Measurements from ENCODE around the gene TBC1D16.

The TBC1D16 gene

DNA sequence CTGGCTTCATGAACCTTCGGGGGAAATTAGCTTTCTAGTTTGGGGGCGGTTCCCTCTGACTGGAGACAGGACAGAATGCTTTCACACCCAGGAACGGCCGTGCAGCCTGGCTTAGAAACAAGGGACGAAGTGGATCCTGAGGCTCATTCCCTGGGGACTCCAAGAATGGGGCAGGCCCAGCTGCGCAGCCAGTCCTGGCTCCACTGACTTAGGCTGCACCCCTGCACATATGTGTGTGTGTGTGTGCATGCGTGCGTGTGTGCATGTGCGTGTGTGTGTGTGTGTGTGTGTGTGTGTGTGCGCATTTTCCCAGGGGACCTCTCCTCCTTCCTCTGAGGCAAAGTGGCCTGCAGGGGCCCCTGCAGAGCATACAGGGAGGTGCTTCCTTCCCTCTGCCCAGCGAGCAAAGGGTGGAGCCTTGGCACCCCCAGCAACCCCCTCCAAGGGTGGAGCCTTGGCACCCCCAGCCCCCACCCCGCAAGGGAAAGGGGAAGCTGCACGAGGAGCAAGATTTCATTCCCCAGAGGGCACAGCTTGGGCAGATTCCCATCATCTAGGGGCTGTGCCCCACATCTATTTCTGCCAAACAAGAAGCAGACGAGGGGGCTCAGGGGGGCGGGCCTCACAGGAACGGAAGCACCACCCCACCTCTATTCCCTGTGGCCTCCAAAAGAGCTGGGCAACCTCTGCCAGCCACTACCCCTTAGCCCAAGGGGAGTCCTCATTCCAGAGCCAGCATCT lies 98.9 kb downstream of the TBC1D16 start:
- no peak for DNase-seq

- no peak for DNase-seq
These were observed 99.6 kb downstream of the TBC1D16 start for GRCh38 chr17:79936050-79936449.

GRCh38 chr17:79935197-79935885 lies 100.3 kb downstream of the TBC1D16 start:
- DNase-seq, result no peak

DNA sequence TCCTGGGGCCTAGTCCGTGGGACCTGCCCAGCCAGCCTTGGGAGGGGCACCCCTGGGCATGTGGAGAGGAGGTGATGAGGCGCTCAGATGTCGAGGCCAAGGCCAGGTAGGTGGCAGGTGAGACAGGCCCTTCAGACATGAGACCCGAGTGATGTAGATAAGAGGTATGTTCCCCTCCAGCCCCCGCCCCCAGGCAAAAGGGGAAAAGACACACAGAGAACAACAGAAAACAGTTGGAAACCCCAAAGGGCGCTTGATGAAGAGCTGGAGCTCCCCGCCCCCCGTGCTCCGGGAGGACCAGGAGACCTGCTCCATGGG lies 101.1 kb downstream of the TBC1D16 start:
- no peak for DNase-seq

DNA sequence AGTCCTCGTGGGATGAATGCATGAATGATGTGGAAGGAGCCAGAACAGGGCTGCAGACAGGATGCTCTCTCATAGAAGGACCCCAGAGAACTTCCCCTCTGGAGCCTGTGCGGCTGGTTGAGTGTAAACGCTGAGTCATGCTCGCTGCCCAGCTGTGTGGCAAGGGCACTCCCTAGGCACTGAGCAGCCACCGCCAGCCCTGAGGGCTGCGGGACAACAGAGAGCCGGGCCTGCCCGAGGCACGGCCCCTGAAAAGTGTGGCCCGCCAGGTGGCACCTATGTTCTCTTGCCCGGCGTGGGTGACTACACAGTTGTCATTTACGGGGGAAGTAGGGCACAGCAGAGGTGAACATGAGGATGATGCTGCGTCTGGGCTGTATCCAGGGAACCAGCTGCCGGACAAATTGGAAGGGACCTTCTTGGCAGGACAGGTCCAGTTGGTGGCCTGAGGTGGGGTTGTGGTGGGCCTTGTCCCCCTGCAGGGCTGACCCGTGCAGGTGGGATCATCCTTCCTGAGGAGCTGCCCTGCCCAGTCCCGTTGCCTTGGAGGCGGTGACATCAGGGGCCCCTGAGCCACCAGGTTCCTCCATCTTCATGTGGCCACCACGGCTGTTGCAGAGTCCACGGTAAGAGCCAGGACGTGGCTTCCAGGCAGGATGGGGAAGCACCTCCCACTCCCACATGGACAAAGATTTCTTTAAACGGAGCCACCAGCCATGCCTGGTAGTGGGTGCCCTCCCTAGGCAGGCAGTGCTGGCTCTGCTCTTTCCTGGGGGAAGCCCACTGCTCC lies 101.6 kb downstream of the TBC1D16 start:
- peak; percentile 52 for DNase-seq

DNA sequence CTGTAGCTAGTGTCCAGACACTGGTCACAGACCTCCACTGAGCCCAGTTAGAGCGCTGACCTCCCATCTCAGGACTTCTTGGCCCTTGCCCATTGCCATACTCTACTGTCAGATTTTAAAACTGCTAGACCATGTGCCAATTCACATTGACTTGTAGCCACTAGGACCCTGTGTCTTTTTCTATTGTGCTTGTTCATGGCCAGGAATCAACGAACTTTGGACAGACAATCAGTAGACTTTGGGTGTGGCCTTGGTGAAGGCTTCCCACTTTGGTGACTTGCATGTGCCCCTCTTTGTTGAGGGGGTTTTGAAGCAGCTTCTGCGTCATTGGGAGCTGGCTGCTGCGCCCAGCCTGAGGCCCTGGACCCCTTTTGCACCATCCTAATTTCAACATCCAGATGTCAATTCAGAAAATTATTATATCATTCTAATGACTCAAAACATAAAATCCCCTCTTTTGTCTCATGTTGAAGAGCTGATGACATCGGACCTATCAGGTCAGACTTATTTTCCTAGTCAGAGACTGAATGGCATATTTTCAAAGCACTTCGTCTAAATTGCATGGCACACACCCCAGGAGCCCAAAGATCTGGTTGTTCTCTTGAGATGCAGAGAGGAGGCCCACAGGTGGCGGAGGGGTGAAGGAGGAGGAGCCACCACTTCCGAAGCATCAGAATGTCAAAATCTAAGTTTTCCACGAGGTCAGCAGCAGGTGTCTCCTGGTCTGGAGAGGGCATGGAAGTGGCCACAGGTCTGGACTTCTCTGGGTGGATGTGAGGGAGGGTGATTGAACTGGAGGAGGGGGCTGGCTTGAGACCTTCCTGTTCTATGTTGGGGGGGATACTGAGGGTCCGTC lies 103.0 kb downstream of the TBC1D16 start:
- DNase-seq, result no peak

- no peak for DNase-seq
These were observed 103.8 kb downstream of the TBC1D16 start for GRCh38 chr17:79931817-79932309.

DNA sequence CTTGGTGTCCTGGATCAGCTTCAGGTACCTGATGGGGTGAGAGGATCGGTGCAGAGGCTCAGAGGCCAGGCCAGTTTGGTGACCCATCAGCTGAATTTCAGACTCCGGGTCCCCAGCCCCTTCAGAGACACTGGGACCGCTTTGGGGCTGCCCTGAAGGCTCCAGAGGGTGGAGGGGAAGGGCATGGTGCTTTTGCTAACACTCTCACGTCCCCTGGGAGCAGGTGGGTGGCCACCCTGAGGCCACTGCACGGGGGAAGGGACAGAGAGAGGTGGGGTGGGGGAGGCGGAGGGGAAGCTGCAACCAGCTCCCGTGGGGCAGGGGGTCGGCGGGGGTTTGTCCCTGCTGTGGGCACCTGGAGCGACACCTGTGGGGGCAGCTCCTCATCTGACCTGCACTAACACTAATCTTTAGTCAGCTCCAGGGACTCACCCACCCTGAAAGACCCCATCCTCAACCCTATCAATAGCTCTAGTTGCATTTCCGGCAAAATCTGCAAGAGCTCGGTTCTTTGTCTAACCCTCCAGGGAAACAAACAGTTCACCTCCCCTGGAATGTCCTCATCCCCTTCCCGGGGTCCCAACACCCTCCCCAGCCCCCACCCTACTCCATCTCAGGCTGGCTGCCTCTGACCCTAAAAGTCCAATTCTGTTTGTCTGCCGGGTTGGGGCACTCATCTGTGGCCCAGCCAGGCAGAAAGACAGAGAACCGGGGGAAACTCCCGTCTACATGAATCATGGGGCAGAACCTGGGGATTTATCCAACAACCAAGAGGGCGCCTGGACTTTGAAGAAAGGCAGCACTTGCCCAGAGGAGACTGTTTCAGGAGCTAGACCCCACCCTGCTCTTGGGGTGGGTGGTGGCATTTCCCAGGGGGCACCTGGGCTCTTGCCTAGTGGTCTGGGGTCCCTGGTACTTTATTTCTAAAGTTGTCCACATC lies 104.5 kb downstream of the TBC1D16 start:
- DNase-seq, result no peak

GRCh38 chr17:79930062-79930876 lies 105.4 kb downstream of the TBC1D16 start:
- DNase-seq, result peak; percentile 48

DNA sequence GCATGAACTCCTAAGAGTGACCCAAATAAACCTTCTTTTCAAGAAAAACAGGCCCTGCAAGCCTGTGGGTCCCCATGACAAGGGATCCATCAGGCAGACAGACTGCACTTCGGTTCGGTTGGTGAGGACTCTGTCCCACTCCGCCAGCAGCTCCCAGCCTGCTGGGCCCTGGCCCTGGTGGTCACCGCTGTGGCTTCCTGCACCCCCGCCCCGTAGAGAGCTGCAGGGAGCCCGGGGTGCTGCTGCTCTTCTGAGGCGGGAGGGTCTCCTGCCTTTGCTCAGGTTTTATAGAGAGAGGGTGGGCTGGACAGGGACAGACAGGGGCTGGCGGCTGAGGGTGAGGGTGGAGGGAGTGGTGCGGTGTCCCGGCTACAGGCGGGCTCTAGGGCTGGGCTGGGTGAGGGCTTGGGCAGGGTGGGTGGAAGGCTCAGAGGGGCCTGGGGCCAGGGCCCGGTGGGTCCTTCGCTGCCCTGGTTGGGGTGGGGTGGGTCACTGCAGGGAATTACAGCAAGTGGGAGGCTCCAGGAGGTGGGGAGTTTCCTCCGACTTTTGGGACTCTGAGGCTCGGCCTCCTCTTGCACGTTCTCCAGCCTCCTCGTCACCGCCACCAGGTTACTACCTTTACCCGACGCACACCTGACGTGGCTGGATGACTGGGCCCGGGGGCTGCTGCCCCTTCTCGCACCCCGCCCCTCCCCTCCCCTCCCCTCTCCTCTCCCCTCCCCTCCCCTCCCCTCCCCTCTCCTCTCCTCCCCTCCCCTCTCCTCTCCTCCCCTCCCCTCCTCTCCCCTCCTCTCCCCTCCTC lies 106.2 kb downstream of the TBC1D16 start:
- no peak for DNase-seq

DNA sequence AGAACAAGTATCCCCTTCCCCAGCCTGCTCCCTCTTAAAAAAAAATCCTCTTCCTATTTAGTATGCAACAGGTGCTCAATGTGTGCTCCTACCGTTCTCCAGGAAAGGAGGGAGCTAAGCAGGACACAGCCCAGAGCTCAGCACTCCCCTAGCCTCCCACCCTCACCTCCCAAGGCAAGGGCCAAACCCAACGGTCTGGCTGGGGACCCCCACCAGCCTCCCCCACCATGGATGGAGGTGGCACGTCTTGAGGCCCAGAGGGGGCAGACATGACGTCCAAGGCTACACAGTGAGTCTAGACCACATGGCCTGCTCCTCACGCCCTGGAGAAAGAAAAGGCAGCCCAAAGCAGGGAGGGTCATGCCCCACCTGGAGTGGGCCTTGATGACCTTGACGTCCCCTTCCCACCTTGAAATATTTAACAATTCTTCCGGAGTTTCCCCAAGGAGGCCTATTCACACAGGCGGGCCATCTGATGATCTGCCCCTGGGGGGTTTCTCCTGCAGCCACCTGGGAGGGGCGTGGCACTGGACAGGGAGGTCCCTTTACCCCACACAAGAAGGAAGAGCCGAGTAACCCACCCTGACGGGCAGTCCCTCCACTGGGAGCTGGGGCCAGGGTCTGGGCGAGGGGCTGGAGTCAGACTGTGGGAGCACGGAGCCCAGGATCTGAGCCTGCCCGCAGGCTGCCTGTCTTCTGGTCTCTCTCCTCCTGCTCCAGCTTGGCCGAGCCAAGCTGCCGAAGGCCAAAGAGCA lies 107.0 kb downstream of the TBC1D16 start:
- no peak for DNase-seq

DNA sequence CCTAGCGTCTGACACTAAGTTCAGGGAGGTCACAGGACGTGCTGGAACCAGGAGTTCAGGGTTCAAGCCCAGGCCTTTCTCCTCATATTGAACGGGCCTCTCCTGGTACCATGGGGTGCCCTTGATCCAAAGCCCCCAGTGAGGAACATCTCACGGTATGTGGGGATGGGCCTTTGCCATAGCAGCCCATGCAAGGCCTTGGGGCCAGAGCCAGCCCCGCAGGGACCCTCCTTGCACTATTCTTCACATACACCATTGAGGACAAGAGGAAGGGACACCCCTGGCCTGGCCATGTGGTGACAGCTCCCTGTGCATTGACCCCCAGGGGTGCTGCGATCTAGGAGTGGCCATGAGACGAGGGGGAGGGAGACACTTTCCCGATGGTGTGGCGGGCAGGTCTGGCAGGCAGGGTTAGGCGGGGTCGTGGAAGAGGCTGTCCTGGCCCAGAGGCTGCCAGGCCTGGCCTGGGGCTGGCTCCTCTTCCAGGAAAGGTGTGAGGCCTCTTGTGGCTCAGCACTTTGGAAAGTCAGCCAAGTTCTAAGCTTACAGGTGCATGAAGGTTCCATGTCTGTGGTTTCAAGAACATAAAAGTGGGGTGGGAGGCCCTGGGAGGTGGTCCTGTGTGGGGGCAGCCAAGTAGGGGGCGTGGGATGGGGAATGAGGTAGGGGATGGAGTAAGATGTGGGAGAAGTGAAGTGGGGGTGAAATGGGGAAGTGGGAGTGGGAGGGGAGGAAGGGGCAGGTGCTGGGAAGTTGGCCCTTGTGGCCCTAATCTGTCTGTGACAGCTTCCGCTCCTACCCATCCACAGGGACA lies 107.8 kb downstream of the TBC1D16 start:
- no peak for DNase-seq

DNA sequence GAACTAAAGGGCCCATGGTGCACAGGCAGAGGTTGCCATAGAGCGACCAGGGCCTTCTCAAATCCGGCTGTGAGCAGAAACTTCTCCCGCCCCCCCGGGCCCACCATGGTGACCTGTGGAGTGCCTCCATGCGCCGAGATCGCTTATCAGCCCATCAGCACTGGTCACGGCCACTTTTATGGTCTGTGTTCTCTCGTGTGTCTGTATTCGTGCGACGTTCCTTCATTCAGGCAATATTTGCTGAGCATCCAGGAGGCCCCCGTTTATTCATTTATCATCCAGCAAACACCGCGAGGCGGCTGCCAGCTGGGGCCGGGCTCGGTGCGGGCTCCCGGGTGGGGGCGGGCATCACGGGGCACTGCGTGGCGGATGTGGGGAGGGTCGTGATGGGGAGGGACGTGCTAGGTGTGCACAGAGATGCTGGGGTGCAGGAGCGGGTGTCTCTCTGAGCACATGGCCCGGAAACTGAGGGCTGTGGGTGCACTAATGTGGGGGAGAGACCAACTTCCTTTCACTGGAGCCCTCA lies 108.5 kb downstream of the TBC1D16 start:
- DNase-seq, result no peak

- DNase-seq, result no peak
These were observed 109.0 kb downstream of the TBC1D16 start for GRCh38 chr17:79926605-79927135.

- no peak for DNase-seq
These were observed 109.5 kb downstream of the TBC1D16 start for GRCh38 chr17:79926142-79926604.

GRCh38 chr17:79925242-79925957 lies 110.3 kb downstream of the TBC1D16 start:
- DNase-seq, result no peak

DNA sequence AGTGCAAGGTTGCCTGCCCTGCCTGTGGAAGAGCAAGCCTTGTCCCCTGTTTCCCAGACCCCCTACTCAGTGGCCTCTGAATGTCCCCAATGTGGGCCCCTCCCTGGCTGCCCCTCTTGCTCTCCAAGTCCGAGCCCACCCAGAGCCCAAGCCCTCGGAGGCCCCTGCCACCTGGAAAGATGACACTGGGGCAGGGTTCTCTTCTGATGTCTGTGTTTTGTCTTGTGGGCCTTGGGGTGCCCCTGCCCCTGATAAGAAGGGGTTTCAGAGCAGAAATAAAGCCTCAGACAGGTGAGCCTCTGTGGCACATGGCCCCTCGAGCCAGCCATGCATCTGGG lies 111.1 kb downstream of the TBC1D16 start:
- no peak for DNase-seq
